Transverse colon (tissue), 4 donors: ENCODE results near the gene HACL1. TPM values are rescaled to one million over a fixed set of nuclear protein-coding genes. Genes with fewer than 3 reads are reported as not detected.

Experiments used
- DNase-seq: peaks from one replicate; pipeline ENCODE4 v3.0.0-alpha.2; 2019
- H3K27ac ChIP-seq, 4 donors: fragments of 200-600 bp; sonication (generic); 2 replicates each; pipeline ENCODE4 v1.5.1; 2016 to 2018; ENCODE audit warnings: inconsistent platforms in 4 of 4
- H3K27me3 ChIP-seq: fragments of 200-600 bp; sonication (generic); 2 replicates; pipeline ENCODE4 v1.5.1; 2017; ENCODE audit warnings: inconsistent platforms
- H3K36me3 ChIP-seq, 4 donors: fragments of 200-600 bp; sonication (generic); 2 replicates each; pipeline ENCODE4 v1.5.1; 2017 to 2019; ENCODE audit warnings: inconsistent platforms in 4 of 4
- H3K4me1 ChIP-seq, 4 donors: fragments of 200-600 bp; sonication (generic); 2 replicates each; pipeline ENCODE4 v1.5.1; 2017 to 2020; ENCODE audit warnings: inconsistent platforms in 4 of 4
- H3K4me3 ChIP-seq, 4 donors: fragments of 200-600 bp; sonication (generic); 1 replicate in 1 of 4; 2 replicates in 3 of 4; pipeline versions ENCODE4 v1.5.1 to v1.6.1; 2017 to 2019; ENCODE audit warnings: inconsistent platforms in 4 of 4
- H3K9me3 ChIP-seq, 2 donors: fragments of 200-600 bp; sonication (generic); 2 replicates each; pipeline ENCODE4 v1.5.1; 2017 to 2019; ENCODE audit warnings: inconsistent platforms in 2 of 2
- EP300 ChIP-seq: sonication (generic); formaldehyde crosslinking; IDR thresholded peaks from one replicate; pipeline ENCODE4 v1.6.1; 2017; ENCODE audit warnings: antibody characterized with exemption, low read depth
- POLR2A ChIP-seq: fragments of 450-650 bp; IDR thresholded peaks from one replicate; pipeline ENCODE4 v1.6.1; 2016; ENCODE audit warnings: antibody characterized with exemption, mild to moderate bottlenecking, moderate library complexity
- POLR2AphosphoS5 ChIP-seq, 3 donors: sonication (generic); formaldehyde crosslinking; IDR thresholded peaks; one replicate each; pipeline ENCODE4 v1.6.1; 2016; ENCODE audit warnings: antibody characterized with exemption in 3 of 3
- WGBS, 2 donors: methylation state at CpG; one replicate each; pipeline ENCODE4 v1.1.5; 2018; ENCODE audit warnings: low coverage in 1 of 2; 5-methylcytosine and 5-hydroxymethylcytosine counted together
- in situ Hi-C, 4 donors: fragments of 200-750 bp; cut with MboI; loops; one replicate each; pipeline versions ENCODE4 v1.15.0 to v1.15.1; 2017; ENCODE audit warnings: low sequenced_read_pairs in 3 of 4, low pct_ligation_motif_present in 1 of 4, low pct_unique_long_range_greater_than_20kb in 1 of 4
- intact Hi-C: fragments of 100-400 bp; cut with DNase I; formaldehyde crosslinking; loops from one replicate; pipeline ENCODE4 v1.15.1; 2023; ENCODE audit warnings: low total_unique reads
- total RNA-seq, 4 donors: library from RNA; depleted of rRNA; stranded (reverse); fragments of >200 nt; gene quantifications; one replicate each; pipeline ENCODE4 v1.1.0, GENCODE V29; 2016
- TF ChIP-seq, protein P1 (sequence below), 5 experiments: fragments of 200-600 bp in 3 of 5; fragments of 450-650 bp in 2 of 5; sonication (generic) in 3 of 5; IDR thresholded peaks; 1 replicate in 2 of 5; 2 replicates in 3 of 5; pipeline ENCODE4 v1.5.1; 2016 to 2017; ENCODE audit warnings: antibody characterized with exemption in 5 of 5, inconsistent platforms in 3 of 5, mild to moderate bottlenecking in 2 of 5, moderate library complexity in 1 of 5

The HACL1 gene
- total RNA-seq, 4 donors from 2014 or later, result 7.5 to 21.3 (median 17.1) TPM

DNA sequence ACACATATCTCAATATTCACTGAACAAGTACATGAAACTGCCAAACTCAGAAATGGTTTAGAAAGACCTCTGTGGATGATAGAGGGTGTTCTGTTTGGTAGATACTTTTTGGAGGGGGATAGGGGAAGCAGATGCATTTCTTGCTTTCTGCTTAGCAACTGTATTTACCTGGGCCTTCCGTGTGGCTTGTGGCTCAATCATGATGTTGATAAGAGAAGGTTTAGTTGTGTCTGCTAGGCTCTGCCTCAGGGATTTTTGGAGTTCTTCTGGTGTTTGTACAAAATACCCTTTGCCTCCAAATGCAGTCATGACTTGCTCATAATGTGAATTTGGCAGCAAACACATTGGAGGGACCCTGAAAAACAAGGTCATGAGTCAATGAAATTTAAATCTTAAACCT lies 38.2 kb downstream of the HACL1 start:
- WGBS, 2 donors, result 86% methylated on average over 1 of the region's 1 CpG; no CpG with 5 or more reads in 1 of the 2 donors
- H3K9me3 ChIP-seq, result no peaks in the 10 kb centered on the region
- no peak for TF ChIP-seq POLR2AphosphoS5 (IDR thresholded peaks at IDR 0.05)
- TF ChIP-seq EP300, result no peak
- TF ChIP-seq POLR2A, result no peak
- TF ChIP-seq, protein P1, sequence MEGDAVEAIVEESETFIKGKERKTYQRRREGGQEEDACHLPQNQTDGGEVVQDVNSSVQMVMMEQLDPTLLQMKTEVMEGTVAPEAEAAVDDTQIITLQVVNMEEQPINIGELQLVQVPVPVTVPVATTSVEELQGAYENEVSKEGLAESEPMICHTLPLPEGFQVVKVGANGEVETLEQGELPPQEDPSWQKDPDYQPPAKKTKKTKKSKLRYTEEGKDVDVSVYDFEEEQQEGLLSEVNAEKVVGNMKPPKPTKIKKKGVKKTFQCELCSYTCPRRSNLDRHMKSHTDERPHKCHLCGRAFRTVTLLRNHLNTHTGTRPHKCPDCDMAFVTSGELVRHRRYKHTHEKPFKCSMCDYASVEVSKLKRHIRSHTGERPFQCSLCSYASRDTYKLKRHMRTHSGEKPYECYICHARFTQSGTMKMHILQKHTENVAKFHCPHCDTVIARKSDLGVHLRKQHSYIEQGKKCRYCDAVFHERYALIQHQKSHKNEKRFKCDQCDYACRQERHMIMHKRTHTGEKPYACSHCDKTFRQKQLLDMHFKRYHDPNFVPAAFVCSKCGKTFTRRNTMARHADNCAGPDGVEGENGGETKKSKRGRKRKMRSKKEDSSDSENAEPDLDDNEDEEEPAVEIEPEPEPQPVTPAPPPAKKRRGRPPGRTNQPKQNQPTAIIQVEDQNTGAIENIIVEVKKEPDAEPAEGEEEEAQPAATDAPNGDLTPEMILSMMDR (IDR thresholded peaks at IDR 0.05), result no peak
- no peak for DNase-seq
- peaks cover 0 to 41% (median 17%) of the 10 kb centered on the region in 4 donors for H3K36me3 ChIP-seq
- H3K4me3 ChIP-seq, result no peak overlapping the region
- H3K4me1 ChIP-seq, result peaks cover 0 to 7% (median 0%) of the 10 kb centered on the region in 4 donors
- no peak overlapping the region for H3K27ac ChIP-seq
- in situ Hi-C loops, result loop anchor here (10.0 to 25.0 kb wide), 5 partner anchors 126 to 451 kb away; partner anchors contain the start of genes EAF1 (in 3 of the 4), METTL6 (in 3 of the 4) and CAPN7 (in 2 of the 4)
- intact Hi-C loops, result no loop called here
- H3K27me3 ChIP-seq, result no peaks in the 10 kb centered on the region

DNA sequence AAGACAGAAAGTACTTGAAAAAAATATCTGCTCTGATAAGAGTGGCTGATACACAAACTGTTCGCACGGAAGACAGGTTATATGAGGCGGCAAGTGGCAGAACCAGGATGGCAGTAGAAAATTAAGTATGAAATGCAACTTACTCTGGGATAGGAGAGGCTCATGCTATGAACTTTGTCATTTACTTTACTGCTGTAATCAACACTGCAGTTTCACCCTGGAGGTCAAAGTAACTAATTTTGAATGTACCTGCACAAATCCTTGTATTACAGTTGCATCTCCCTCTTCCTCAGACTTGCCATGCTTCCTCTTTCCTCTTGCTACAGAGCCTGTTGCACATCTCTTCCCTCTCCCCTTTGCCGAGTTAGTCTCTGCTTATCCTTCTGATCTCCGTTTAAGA lies 38.8 kb downstream of the HACL1 start:
- Histone ChIP-seq H3K4me1 (peaks cover 0 to 10% (median 2%) of the 10 kb centered on the region in 4 donors), H3K27me3 (no peaks in the 10 kb centered on the region), H3K27ac (peak overlapping the region in 2 of 4 donors; percentile 23 to 46), H3K4me3 (no peak overlapping the region), H3K36me3 (peaks cover 0 to 36% (median 14%) of the 10 kb centered on the region in 4 donors), H3K9me3 (no peaks in the 10 kb centered on the region)
- TF ChIP-seq POLR2A (no peak), EP300 (no peak), POLR2AphosphoS5 (IDR thresholded peaks at IDR 0.05) (no peak)
- TF ChIP-seq, protein P1 (IDR thresholded peaks at IDR 0.05), result no peak
- in situ Hi-C loops (loop anchor here (10.0 to 25.0 kb wide), 5 partner anchors 125 to 450 kb away; partner anchors contain the start of genes EAF1 (in 3 of the 4), METTL6 (in 3 of the 4) and CAPN7 (in 2 of the 4)), intact Hi-C loops (no loop called here)
- DNase-seq, result no peak
- 40 to 55% methylated on average over 5 of the region's 5 CpGs for WGBS, 2 donors

DNA sequence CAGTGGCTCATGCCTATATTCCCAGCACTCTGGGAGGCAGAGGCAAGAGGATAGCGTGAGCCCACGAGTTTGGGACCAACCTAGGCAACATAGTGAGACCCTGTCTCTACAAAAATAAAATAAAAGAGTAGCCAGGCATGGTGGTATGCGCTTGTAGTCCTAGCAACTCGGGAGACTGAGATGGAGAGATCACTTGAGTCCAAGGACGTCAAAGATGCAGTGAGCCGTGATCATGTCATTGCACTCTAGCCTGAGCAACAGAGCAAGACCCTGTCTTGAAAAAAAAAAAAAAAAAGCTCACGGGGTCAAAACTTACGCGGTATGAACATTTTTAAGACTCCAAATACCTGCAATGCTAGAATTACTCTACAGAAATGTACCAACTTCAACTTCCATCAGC lies 42.8 kb downstream of the HACL1 start:
- in situ Hi-C loops (loop anchor here in 3 of 4 donors (25.0 kb wide), 4 partner anchors 121 to 446 kb away; partner anchors contain the start of genes EAF1 (in 3 of the 3), METTL6 (in 3 of the 3) and CAPN7 (in 2 of the 3)), intact Hi-C loops (loop anchor here (10.0 kb wide), 1 partner anchor 124 kb away; no protein-coding TSS in a partner anchor)
- Histone ChIP-seq H3K36me3 (peaks cover 0 to 15% (median 5%) of the 10 kb centered on the region in 4 donors), H3K4me1 (peaks cover 0 to 18% (median 2%) of the 10 kb centered on the region in 4 donors), H3K4me3 (no peak overlapping the region), H3K27ac (no peak overlapping the region), H3K9me3 (no peaks in the 10 kb centered on the region), H3K27me3 (no peaks in the 10 kb centered on the region)
- no peak for DNase-seq
- TF ChIP-seq POLR2AphosphoS5 (IDR thresholded peaks at IDR 0.05) (no peak), EP300 (no peak), POLR2A (no peak)
- TF ChIP-seq, protein P1 (IDR thresholded peaks at IDR 0.05), result no peak
- WGBS, 2 donors, result 89% methylated on average over 9 of the region's 9 CpGs; no CpG with 5 or more reads in 1 of the 2 donors

DNA sequence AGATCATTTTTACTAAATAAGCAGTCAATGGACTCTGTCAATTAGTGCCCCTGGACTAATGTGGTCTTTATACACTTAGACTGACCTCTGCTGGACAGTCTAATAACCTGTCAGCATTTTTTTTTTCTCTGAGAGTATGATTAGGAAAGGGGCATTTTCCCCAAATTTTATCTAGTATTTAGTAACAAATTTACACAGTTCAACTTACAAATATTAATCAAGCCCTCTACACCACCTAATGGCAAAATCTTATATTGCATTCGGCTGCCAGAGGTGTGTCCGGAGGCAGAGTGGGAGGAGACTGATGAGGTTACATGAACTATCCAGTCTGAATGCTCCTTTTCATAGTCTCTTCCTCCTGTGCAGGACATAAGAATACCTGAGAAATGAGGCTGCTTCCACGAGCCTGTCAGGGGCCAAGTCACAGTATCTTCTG lies 43.8 kb downstream of the HACL1 start:
- Histone ChIP-seq H3K27me3 (no peaks in the 10 kb centered on the region), H3K4me3 (no peak overlapping the region), H3K27ac (peak overlapping the region in 1 of 4 donors; percentile 28), H3K36me3 (peaks cover 0 to 8% (median 3%) of the 10 kb centered on the region in 4 donors), H3K9me3 (no peaks in the 10 kb centered on the region), H3K4me1 (peaks cover 0 to 18% (median 2%) of the 10 kb centered on the region in 4 donors)
- DNase-seq, result peak; percentile 66
- in situ Hi-C loops, result loop anchor here in 3 of 4 donors (25.0 kb wide), 4 partner anchors 120 to 445 kb away; partner anchors contain the start of genes EAF1 (in 3 of the 3), METTL6 (in 3 of the 3) and CAPN7 (in 2 of the 3)
- WGBS, 2 donors, result 3% methylated on average over 3 of the region's 3 CpGs; no CpG with 5 or more reads in 1 of the 2 donors
- no peak for TF ChIP-seq EP300
- TF ChIP-seq, protein P1 (IDR thresholded peaks at IDR 0.05), result peak; percentile 51 to 68 (median 64)
- intact Hi-C loops, result loop anchor here (10.0 kb wide), 1 partner anchor 123 kb away; no protein-coding TSS in a partner anchor
